ENCODE results near the gene TSPOAP1.

- TF ChIP-seq MXI1 (IDR thresholded peaks at IDR 0.05; ENCODE audit: borderline replicate concordance, low read depth, low read length) (no peak), CTCF (conservative IDR thresholded peaks at IDR 0.05; ENCODE audit: low read depth, low read length) (no peak), NFE2L2 (IDR thresholded peaks at IDR 0.05; ENCODE audit: low read depth, low read length) (no peak), SMC3 (IDR thresholded peaks at IDR 0.05; ENCODE audit: low read depth, low read length) (no peak), POLR2A (IDR thresholded peaks at IDR 0.05; ENCODE audit: low read depth, low read length) (no peak), MAFK (IDR thresholded peaks at IDR 0.05; ENCODE audit: low read depth, low read length) (no peak)
Observed at GRCh38 chr17:58253082-58253481, 75.5 kb downstream of the TSPOAP1 start.

All from IMR-90 (cell line).